ENCODE results near the gene HS6ST3. TPM values are rescaled to one million over a fixed set of nuclear protein-coding genes. Genes with fewer than 3 reads are reported as not detected.
"Not testable (repeated sequence)": the region's sequence is repeated elsewhere in the genome, so short reads cannot be mapped to it uniquely, and the experiment has no call there.

HS6ST3 gene
- total RNA-seq, 2 donors from 2014 or later = not detected

DNA sequence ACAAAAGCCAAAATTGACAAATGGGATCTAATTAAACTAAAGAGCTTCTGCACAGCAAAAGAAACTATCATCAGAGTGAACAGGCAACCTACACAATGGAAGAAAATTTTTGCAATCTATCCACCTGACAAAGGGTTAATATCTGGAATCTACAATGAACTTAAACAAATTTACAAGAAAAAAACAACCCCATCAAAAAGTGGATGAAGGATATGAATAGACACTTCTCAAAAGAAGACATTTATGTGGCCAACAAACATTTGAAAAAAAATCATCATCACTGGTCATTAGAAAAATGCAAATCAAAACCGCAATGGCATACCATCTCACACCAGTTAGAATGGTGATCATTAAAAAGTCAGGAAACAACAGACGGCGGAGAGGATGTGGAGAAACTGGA is 688.4 kb downstream of the HS6ST3 start:
- not testable (repeated sequence) for H3K27ac Mint-ChIP-seq; H3K36me3 Mint-ChIP-seq; DNase-seq (ENCODE audit: low spot score in 2 of 2); ATAC-seq
- peaks cover 26 to 30% of the 10 kb centered on the region in 2 donors for H3K9me3 Mint-ChIP-seq

GRCh38 chr13:96779691-96780090 is 689.8 kb downstream of the HS6ST3 start:
- peaks cover 22 to 24% of the 10 kb centered on the region in 2 donors for H3K9me3 Mint-ChIP-seq
- ATAC-seq = no peak
- no peaks in the 10 kb centered on the region for H3K36me3 Mint-ChIP-seq
- no peak overlapping the region for H3K27ac Mint-ChIP-seq
- DNase-seq (ENCODE audit: low spot score in 2 of 2) = no peak

DNA sequence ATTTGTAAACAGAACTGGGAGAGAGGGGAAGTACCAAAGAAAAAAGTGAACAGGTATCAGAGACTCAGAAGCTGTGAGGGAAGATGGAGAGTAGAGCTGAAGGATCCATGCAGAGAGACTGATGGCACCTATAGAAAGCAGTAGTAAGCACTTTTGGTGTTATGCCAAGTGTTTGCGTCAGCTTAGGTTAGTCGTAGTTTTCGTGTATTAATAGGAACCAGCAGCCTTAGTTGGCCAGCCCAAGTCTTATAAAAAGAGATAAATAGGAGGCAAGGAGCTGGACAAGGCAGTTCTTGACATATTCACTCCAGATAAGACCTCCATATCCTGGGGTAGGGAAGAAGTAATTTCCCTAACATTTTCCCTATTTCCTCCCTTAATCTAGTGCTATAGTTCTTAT is 690.2 kb downstream of the HS6ST3 start:
- no peaks in the 10 kb centered on the region for H3K36me3 Mint-ChIP-seq
- no peak overlapping the region for H3K27ac Mint-ChIP-seq
- ATAC-seq (no peak), DNase-seq (ENCODE audit: low spot score in 2 of 2) (no peak)
- peaks cover 22% of the 10 kb centered on the region in 2 donors for H3K9me3 Mint-ChIP-seq

DNA sequence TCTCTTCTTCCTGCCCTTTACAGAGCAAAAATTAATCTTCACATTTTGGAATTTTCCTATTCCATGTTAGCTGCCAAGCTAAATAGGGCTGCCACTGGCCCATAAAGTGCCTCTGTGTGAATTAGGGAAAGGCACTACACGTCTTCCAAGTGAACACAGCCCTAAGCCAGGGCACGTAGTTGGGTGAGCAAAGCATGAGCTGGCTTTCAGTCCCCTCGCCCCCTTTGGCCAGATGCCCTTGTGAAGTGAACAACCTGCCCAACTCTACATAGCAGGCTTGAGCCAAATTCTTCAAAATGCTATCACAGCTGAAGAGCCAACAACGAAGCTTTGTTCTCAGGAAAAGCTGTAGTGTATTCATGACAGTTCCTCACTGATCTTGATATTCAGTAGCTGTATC is 691.2 kb downstream of the HS6ST3 start:
- no peaks in the 10 kb centered on the region for H3K36me3 Mint-ChIP-seq
- no peak for DNase-seq (ENCODE audit: low spot score in 2 of 2)
- H3K27ac Mint-ChIP-seq = no peak overlapping the region
- no peak for ATAC-seq
- peaks cover 18 to 19% of the 10 kb centered on the region in 2 donors for H3K9me3 Mint-ChIP-seq

- ATAC-seq (no peak), DNase-seq (ENCODE audit: low spot score in 2 of 2) (no peak)
- Mint-ChIP-seq H3K27ac (no peak overlapping the region), H3K36me3 (no peaks in the 10 kb centered on the region), H3K9me3 (peaks cover 15 to 19% of the 10 kb centered on the region in 2 donors)
Observed at GRCh38 chr13:96782186-96782585, 692.3 kb downstream of the HS6ST3 start.

DNA sequence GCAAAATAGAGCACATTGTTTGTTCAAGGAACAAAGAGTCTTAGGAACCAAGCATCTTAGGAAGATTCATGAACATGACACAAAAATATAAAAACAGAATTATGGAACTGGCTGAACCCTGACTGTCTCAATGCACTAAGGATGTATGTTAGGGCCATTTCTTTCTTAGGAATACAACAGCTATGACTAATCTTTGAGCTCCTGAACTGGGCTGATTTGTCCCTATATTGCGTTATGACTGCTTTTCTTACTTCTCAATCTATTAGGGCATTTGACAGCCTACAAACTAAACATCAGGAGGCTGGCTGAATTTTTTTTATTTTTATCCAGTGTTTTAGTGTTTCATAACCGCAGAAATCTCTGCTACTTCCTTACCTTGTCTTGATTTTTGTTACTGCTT is 693.1 kb downstream of the HS6ST3 start:
- no peak for ATAC-seq
- Mint-ChIP-seq H3K36me3 (no peaks in the 10 kb centered on the region), H3K27ac (no peak overlapping the region)

GRCh38 chr13:96783511-96783910 is 693.6 kb downstream of the HS6ST3 start:
- Mint-ChIP-seq H3K9me3 (peaks cover 12 to 19% of the 10 kb centered on the region in 2 donors), H3K27ac (no peak overlapping the region), H3K36me3 (no peaks in the 10 kb centered on the region)
- no peak for DNase-seq (ENCODE audit: low spot score in 2 of 2)
- no peak for ATAC-seq

More for the DNA sequence above, 693.1 kb downstream of the HS6ST3 start:
- no peak for DNase-seq (ENCODE audit: low spot score in 2 of 2)
- H3K9me3 Mint-ChIP-seq = peaks cover 15 to 19% of the 10 kb centered on the region in 2 donors

DNA sequence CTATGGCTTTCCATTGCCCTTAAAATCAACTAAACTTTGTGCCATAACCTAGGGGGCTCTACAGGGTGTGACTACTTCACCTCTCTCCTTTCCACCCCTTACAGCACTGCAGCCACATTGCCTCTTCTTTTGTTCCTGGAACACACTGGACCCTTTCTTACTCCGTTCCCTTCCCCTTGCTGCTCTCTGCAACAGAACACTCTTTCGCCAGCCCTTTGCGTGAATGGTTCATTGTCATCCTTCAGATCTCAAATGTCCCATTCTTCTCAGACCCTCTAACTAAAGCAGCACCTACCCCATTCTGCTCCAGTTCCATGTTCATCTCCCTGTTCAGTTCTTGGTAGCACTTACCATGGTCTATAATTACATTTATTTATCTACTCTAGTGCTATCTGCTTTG is 696.1 kb downstream of the HS6ST3 start:
- no peak overlapping the region for H3K27ac Mint-ChIP-seq

GRCh38 chr13:96792188-96792587 is 702.3 kb downstream of the HS6ST3 start:
- H3K27ac Mint-ChIP-seq = no peak overlapping the region
- ATAC-seq = no peak
- H3K36me3 Mint-ChIP-seq = no peaks in the 10 kb centered on the region
- peaks cover 0 to 10% of the 10 kb centered on the region in 2 donors for H3K9me3 Mint-ChIP-seq
- no peak for DNase-seq (ENCODE audit: low spot score in 2 of 2)

More for the DNA sequence above, 696.1 kb downstream of the HS6ST3 start:
- ATAC-seq (no peak), DNase-seq (ENCODE audit: low spot score in 2 of 2) (no peak)
- H3K36me3 Mint-ChIP-seq = no peaks in the 10 kb centered on the region
- peaks cover 4 to 8% of the 10 kb centered on the region in 2 donors for H3K9me3 Mint-ChIP-seq

DNA sequence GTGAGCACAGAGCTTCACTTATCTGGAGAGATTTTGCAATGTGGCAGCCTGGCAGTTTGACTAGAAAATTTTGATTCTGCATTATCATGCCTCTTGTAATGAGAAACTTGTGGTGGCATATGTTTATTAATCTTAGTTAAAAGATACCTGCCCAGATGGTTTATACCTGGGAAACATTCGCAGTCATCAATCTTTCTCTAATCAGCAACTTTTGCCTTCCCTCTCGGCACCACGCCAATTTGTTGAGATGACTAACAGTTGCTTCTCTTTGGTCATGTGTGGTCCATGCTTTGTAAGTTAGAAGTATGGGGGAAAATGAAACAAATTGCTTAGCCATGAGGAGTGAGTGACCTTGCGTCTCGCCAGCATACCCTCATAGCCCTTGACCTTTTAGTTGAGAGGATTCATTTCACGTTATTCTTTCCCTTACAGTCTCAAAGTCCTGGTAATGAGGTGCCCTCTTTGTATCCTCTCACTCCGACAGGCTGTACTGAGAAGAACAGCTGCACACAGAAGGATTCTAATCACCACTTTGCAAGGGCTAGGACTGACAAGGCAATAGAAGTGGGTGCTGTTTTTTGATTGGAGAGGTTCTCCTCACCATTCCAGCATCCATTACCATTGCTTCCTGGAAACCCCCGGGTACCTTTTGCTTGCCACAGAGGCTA is 703.0 kb downstream of the HS6ST3 start:
- ATAC-seq = no peak
- no peak for DNase-seq (ENCODE audit: low spot score in 2 of 2)
- Mint-ChIP-seq H3K36me3 (no peaks in the 10 kb centered on the region), H3K27ac (no peak overlapping the region), H3K9me3 (peaks cover 0 to 10% of the 10 kb centered on the region in 2 donors)

GRCh38 chr13:96793404-96793755 is 703.5 kb downstream of the HS6ST3 start:
- no peak overlapping the region for H3K27ac Mint-ChIP-seq
- H3K9me3 Mint-ChIP-seq = peaks cover 0 to 10% of the 10 kb centered on the region in 2 donors
- no peak for ATAC-seq
- H3K36me3 Mint-ChIP-seq = no peaks in the 10 kb centered on the region
- DNase-seq (ENCODE audit: low spot score in 2 of 2) = no peak

DNA sequence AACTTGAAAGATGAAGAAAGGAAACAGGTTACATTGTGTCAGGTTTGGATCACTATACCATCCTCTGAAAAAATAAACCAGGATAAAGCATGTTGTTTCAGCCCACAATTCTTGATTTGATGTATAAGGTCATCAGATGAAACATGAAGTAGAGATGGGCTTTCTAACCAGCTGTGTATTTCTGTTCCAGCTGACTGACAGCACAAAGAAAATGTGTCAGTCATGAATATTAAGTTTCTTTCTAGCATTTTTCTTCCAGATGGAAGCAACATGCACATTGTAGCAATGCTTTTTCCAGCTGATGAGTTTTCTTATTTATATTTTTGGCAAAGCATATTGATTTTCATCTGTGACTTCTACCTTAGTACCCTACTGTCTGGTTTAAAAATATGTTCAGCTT is 704.8 kb downstream of the HS6ST3 start:
- ATAC-seq (no peak), DNase-seq (ENCODE audit: low spot score in 2 of 2) (no peak)
- Mint-ChIP-seq H3K9me3 (peaks cover 0 to 10% of the 10 kb centered on the region in 2 donors), H3K27ac (no peak overlapping the region), H3K36me3 (no peaks in the 10 kb centered on the region)

- DNase-seq (ENCODE audit: low spot score in 2 of 2) (no peak), ATAC-seq (no peak)
- H3K27ac Mint-ChIP-seq = no peak overlapping the region
Observed at GRCh38 chr13:96795670-96796069, 705.8 kb downstream of the HS6ST3 start.

DNA sequence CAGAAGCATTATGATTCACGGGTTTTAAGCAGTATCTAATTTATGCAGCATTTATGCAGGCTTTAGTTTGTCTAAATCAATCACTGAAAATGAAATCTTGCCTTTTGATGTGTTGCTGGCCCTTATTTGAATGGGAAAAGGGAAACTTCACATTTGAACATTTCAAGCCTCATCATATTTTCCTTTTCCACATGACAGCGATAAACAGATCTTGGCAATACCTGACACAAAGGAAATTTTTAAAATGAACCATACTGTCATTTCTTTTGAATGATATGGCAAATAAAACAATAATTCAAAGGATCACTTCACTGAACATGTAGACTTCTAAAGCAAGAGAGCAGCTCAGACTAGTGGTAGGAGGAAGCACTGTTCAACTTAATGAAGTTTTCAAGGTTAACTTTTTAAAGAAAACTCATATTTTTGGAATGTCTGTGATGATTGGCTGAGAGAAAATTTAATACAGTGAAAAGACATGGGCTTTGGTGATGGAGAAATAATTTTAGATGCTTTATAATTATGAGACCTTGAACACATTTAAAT is 706.3 kb downstream of the HS6ST3 start:
- DNase-seq (ENCODE audit: low spot score in 2 of 2) (no peak), ATAC-seq (no peak)
- H3K9me3 Mint-ChIP-seq = peaks cover 0 to 6% of the 10 kb centered on the region in 2 donors
- H3K27ac Mint-ChIP-seq = no peak overlapping the region
- H3K36me3 Mint-ChIP-seq = no peaks in the 10 kb centered on the region

More at GRCh38 chr13:96795670-96796069, 705.8 kb downstream of the HS6ST3 start:
- H3K9me3 Mint-ChIP-seq = peaks cover 0 to 10% of the 10 kb centered on the region in 2 donors
- no peaks in the 10 kb centered on the region for H3K36me3 Mint-ChIP-seq

GRCh38 chr13:96797136-96797535 is 707.2 kb downstream of the HS6ST3 start:
- no peak for ATAC-seq
- Mint-ChIP-seq H3K36me3 (no peaks in the 10 kb centered on the region), H3K9me3 (no peaks in the 10 kb centered on the region), H3K27ac (no peak overlapping the region)
- no peak for DNase-seq (ENCODE audit: low spot score in 2 of 2)

GRCh38 chr13:96803456-96804100 is 713.7 kb downstream of the HS6ST3 start:
- no peak for ATAC-seq
- H3K36me3 Mint-ChIP-seq = no peaks in the 10 kb centered on the region
- DNase-seq (ENCODE audit: low spot score in 2 of 2) = no peak
- peaks cover 5 to 12% of the 10 kb centered on the region in 2 donors for H3K9me3 Mint-ChIP-seq
- no peak overlapping the region for H3K27ac Mint-ChIP-seq

- DNase-seq (ENCODE audit: low spot score in 2 of 2) (no peak), ATAC-seq (no peak)
- H3K27ac Mint-ChIP-seq = no peak overlapping the region
- peaks cover 5 to 12% of the 10 kb centered on the region in 2 donors for H3K9me3 Mint-ChIP-seq
- no peaks in the 10 kb centered on the region for H3K36me3 Mint-ChIP-seq
Observed at GRCh38 chr13:96804174-96804573, 714.3 kb downstream of the HS6ST3 start.

DNA sequence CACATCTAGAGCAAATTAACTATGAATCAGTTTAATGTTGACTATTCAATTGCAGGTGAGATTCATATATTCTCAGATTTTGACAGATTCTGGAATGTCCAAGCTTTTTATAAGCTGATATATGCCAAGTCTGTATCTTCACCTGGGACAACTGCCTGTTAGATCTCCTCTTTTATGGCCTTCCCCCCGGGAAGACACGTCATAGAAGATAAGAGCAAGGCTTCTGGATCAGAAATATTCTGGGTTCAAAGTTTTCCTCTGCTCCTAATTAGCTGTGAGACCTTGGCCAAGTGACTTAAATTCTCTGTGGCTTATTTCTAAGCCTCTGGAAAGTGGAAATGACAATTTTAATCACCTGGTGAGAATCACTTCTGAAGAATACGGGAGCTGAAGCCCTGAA is 716.8 kb downstream of the HS6ST3 start:
- no peak for ATAC-seq
- Mint-ChIP-seq H3K9me3 (peaks cover 5 to 12% of the 10 kb centered on the region in 2 donors), H3K36me3 (no peaks in the 10 kb centered on the region), H3K27ac (no peak overlapping the region)
- DNase-seq (ENCODE audit: low spot score in 2 of 2) = no peak
